ENCODE data around the gene GLB1L.

Gene GLB1L

GRCh38 chr2:219221957-219222518, 23.2 kb downstream of the GLB1L start:
- DNase-seq: no peak

- DNase-seq: no peak
Measured at GRCh38 chr2:219220652-219221402, 24.4 kb downstream of the GLB1L start.

- DNase-seq: no peak
Measured at GRCh38 chr2:219219784-219220532, 25.3 kb downstream of the GLB1L start.

- DNase-seq: peak; percentile 93
Measured at GRCh38 chr2:219218732-219219701, 26.2 kb downstream of the GLB1L start, which contains the start of gene ABCB6. Gene ABCB6 (minus strand): TSS chr2:219218958. CDS start chr2:219218673, 285 bp downstream.

GRCh38 chr2:219218217-219218731, 27.0 kb downstream of the GLB1L start:
- no peak for DNase-seq

GRCh38 chr2:219216535-219216915, 28.7 kb downstream of the GLB1L start:
- no peak for DNase-seq

GRCh38 chr2:219215871-219216534, 29.2 kb downstream of the GLB1L start:
- no peak for DNase-seq

- no peak for DNase-seq
Measured at GRCh38 chr2:219214786-219215185, 30.5 kb downstream of the GLB1L start.

GRCh38 chr2:219214141-219214540, 31.1 kb downstream of the GLB1L start:
- no peak for DNase-seq

GRCh38 chr2:219213486-219214071, 31.7 kb downstream of the GLB1L start:
- no peak for DNase-seq

GRCh38 chr2:219213026-219213415, 32.2 kb downstream of the GLB1L start:
- DNase-seq: no peak

GRCh38 chr2:219210886-219211362, 34.3 kb downstream of the GLB1L start:
- DNase-seq: no peak

- no peak for DNase-seq
Measured at GRCh38 chr2:219210196-219210885, 34.9 kb downstream of the GLB1L start.

GRCh38 chr2:219209236-219210195, 35.7 kb downstream of the GLB1L start:
- no peak for DNase-seq

GRCh38 chr2:219207884-219208740, 37.1 kb downstream of the GLB1L start:
- DNase-seq: no peak

GRCh38 chr2:219207134-219207883, 37.9 kb downstream of the GLB1L start:
- no peak for DNase-seq

- DNase-seq: peak; percentile 97
Measured at GRCh38 chr2:219206328-219207133, 38.7 kb downstream of the GLB1L start, which contains the start of gene ZFAND2B. Gene ZFAND2B (plus strand): TSS chr2:219206782. CDS start chr2:219206988, 206 bp downstream.

All from CD4-positive, alpha-beta T cell treated with Interleukin-6 for 4 hours (primary cell).